Measurements from ENCODE around the gene NDUFB10.

NDUFB10 gene

GRCh38 chr16:1942810-1943726, 16.3 kb upstream of the NDUFB10 start, which contains the start of gene MSRB1:
Gene MSRB1 (minus strand): TSS chr16:1943199. CDS start chr16:1943156, 43 bp downstream.
- TF ChIP-seq CTCF (IDR thresholded peaks at IDR 0.05; ENCODE audit: borderline replicate concordance, insufficient read depth, low read depth, low read length): no peak
- H3K4me3 ChIP-seq (ENCODE audit: low read depth, low read length): peak within 1 kb of the TSS; percentile 65

DNA sequence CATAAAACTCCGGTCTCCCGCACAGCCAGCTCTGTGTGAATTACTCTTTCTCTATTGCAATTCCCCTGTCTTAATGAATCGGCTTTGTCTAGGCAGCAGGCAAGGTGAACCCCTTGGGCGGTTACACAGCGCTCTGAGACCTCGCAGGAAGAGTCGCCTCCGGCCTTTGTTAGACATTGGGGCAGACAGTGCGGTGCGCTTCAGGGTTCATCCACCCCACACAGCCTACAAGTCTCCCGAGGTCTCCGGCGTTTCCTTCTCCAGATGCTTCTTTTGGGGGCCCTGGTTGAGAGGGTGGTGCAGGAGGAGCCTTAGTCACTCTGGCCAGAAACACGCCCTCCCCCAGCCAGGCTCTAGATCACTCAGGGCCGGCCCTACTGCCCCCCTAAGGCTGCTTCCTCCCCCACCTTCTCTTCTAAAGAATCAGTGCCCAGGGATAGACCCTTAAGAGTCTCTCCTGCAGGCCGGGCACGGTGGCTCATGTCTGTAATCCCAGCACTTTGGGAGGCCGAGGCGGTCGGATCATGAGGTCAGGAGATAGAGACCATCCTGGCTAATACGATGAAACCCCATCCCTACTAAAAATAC, 14.6 kb upstream of the NDUFB10 start:
- no peak overlapping the region for H3K4me3 ChIP-seq (ENCODE audit: low read depth, low read length)
- TF ChIP-seq CTCF (IDR thresholded peaks at IDR 0.05; ENCODE audit: borderline replicate concordance, insufficient read depth, low read depth, low read length): no peak

- no peak overlapping the region for H3K4me3 ChIP-seq (ENCODE audit: low read depth, low read length)
- no peak for TF ChIP-seq CTCF (IDR thresholded peaks at IDR 0.05; ENCODE audit: borderline replicate concordance, insufficient read depth, low read depth, low read length)
These were observed 13.6 kb upstream of the NDUFB10 start for GRCh38 chr16:1945559-1946391.

DNA sequence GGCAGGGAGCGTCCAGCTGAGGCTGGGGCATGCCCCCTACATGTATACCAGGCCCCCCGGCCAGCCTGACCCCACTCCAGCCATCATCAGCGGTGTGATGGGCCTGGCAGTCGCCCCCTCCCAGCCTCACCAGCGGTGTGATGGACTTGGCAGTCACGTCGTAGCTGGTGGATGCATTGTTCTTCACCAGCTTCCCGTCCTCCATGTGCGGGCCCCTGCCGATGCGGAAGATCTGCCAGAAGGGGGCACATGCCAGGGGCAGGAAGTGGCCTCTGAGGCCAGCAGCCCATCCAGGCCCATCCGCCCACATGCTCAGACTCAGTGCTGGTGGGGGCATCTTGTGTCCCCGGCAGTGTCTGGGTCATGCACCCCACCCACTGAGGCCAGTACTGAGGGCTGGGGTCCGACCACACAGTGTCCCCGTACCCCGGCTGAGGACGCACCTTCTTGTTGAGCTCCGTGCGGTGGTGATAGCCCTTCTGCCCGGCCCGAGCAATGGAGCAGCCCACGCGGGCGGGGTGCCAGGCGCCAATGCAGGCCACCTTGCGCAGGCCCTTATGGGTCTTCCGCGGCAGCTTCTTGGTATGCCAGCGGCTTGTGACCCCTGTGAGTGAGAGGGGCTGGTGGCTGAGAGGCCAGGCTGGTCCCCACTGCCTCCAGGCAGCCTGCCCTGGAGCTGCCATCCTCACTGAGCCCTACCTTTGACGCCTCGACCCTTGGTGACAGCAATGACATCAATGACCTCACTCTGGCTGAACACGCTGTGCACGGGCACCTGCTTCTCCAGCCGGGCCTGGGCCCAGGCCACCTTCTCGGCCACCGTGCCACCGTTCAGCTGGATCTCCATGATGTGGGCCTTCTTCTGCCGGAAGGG, 12.6 kb upstream of the NDUFB10 start:
- no peak overlapping the region for H3K4me3 ChIP-seq (ENCODE audit: low read depth, low read length)
- TF ChIP-seq CTCF (IDR thresholded peaks at IDR 0.05; ENCODE audit: borderline replicate concordance, insufficient read depth, low read depth, low read length): 0 out of 2 replicates have a peak, but pooled peaks have one; percentile 3

- TF ChIP-seq CTCF (IDR thresholded peaks at IDR 0.05; ENCODE audit: borderline replicate concordance, insufficient read depth, low read depth, low read length): no peak
- H3K4me3 ChIP-seq (ENCODE audit: low read depth, low read length): no peak overlapping the region
These were observed 12.0 kb upstream of the NDUFB10 start for GRCh38 chr16:1947369-1947670.

DNA sequence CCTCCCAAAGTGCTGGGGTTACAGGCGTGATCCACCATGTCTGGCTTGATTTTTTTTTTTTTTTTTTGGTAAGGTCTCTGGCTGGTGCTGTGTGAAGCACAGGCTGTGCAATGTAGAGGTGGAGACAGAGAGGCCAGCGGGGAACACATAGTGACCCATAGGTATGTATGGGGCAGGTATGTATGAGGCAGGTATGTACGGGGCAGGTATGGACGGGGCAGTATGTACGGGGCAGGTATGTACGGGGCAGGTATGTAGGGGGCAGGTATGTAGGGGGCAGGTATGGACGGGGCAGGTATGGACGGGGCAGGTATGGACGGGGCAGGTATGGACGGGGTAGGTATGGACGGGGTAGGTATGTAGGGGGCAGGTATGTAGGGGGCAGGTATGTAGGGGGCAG, 9.8 kb upstream of the NDUFB10 start:
- H3K4me3 ChIP-seq (ENCODE audit: low read depth, low read length): no peak overlapping the region
- TF ChIP-seq CTCF (IDR thresholded peaks at IDR 0.05; ENCODE audit: borderline replicate concordance, insufficient read depth, low read depth, low read length): no peak
